Natural killer cell (primary cell): Measurements from ENCODE around the gene GPX3. TPM values are rescaled to one million over a fixed set of nuclear protein-coding genes. Genes with fewer than 3 reads are reported as not detected.

Experiments used
- ATAC-seq, 3 donors: fragments of 150-1000 bp in 2 of 3; fragments of 200-7000 bp in 1 of 3; cut with Tn5 transposase; 1 replicate in 1 of 3; 2 replicates in 2 of 3; pipeline ENCODE4 v1.10.0; 2021; ENCODE audit warnings: mild to moderate bottlenecking in 2 of 3, moderate library complexity in 2 of 3
- DNase-seq, 2 donors: peaks; one replicate each; pipeline versions ENCODE4 v3.0.0 to v3.0.0-alpha.2; 2013 to 2021; ENCODE audit warnings: mixed read lengths in 1 of 2
- H3K27ac ChIP-seq: one replicate; pipeline ENCODE4 v1.5.1; 2013; ENCODE audit warnings: mild to moderate bottlenecking, low read length
- H3K27me3 ChIP-seq: one replicate; pipeline ENCODE4 v1.6.1; 2013; ENCODE audit warnings: low read length; ENCODE audit not compliant: control insufficient read depth, insufficient read depth
- H3K36me3 ChIP-seq: one replicate; pipeline ENCODE4 v1.6.1; 2013; ENCODE audit warnings: low read length; ENCODE audit not compliant: control insufficient read depth, insufficient read depth
- H3K4me1 ChIP-seq: one replicate; pipeline ENCODE4 v1.6.1; 2013; ENCODE audit warnings: low read length; ENCODE audit not compliant: control insufficient read depth, insufficient read depth
- H3K4me3 ChIP-seq: one replicate; pipeline ENCODE4 v1.5.1; 2013; ENCODE audit warnings: low read length
- H3K9me3 ChIP-seq: one replicate; pipeline ENCODE4 v1.6.1; 2013; ENCODE audit warnings: low read length; ENCODE audit not compliant: control insufficient read depth, insufficient read depth
- H3K27ac Mint-ChIP-seq, 2 donors: one replicate each; pipeline ENCODE4 v1.8.0; 2022; ENCODE audit warnings: mild to moderate bottlenecking in 2 of 2, mixed read lengths in 2 of 2, moderate library complexity in 1 of 2
- H3K27me3 Mint-ChIP-seq, 2 donors: one replicate each; pipeline ENCODE4 v1.8.0; 2022; ENCODE audit warnings: low read depth in 2 of 2, mixed read lengths in 2 of 2
- H3K36me3 Mint-ChIP-seq: one replicate; pipeline ENCODE4 v1.8.0; 2022; ENCODE audit warnings: mixed read lengths
- H3K4me1 Mint-ChIP-seq, 2 donors: one replicate each; pipeline ENCODE4 v1.8.0; 2022; ENCODE audit warnings: mixed read lengths in 2 of 2
- H3K4me3 Mint-ChIP-seq: one replicate; pipeline ENCODE4 v1.8.0; 2022; ENCODE audit warnings: mild to moderate bottlenecking, moderate library complexity, mixed read lengths
- H3K9me3 Mint-ChIP-seq, 2 donors: one replicate each; pipeline ENCODE4 v1.8.0; 2022; ENCODE audit warnings: mixed read lengths in 2 of 2
- WGBS: methylation state at CpG from one replicate; pipeline ENCODE4 v1.1.7; 2013; ENCODE audit warnings: missing lambda C conversion rate; ENCODE audit not compliant: insufficient coverage; 5-methylcytosine and 5-hydroxymethylcytosine counted together
- intact Hi-C: fragments of 100-400 bp; cut with micrococcal nuclease; formaldehyde crosslinking; loops from one replicate; pipeline ENCODE4 v1.14.2; 2022
- total RNA-seq, 4 donors: library from RNA; stranded (reverse); fragments of 120-200 nt in 1 of 4; gene quantifications; one replicate each; pipeline versions ENCODE4 v1.2.3 to v1.2.4, GENCODE V29; 2013 to 2022
- TF ChIP-seq, protein P1 (sequence below): fragments of 200-600 bp; IDR thresholded peaks from one replicate; pipeline ENCODE4 v1.8.0; 2022; ENCODE audit warnings: antibody characterized with exemption

GPX3 gene
- total RNA-seq, 3 donors from 2014 or later (not counting 1 experiment from before 2014, with no cell fraction given): 1.1 TPM; not detected in 2

DNA sequence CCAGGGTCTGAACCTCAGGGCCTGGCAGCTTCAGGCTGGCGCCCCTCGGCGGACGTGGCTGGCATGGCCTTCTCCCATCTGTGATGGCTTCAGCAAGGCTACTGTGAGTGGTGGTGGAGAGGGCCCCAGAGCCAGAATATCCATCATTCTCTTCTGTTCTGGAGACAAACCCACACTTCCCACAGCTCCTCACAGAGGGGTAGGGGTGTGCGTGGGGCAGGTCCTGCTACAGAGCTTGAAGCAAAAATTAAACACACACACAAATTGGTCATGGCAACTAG, 9.6 kb downstream of the GPX3 start:
- DNase-seq (no peak), ATAC-seq (no peak)
- Histone ChIP-seq H3K9me3 (no peaks in the 10 kb centered on the region), H3K4me1 (no peaks in the 10 kb centered on the region), H3K36me3 (peaks cover 72% of the 10 kb centered on the region), H3K27me3 (no peaks in the 10 kb centered on the region), H3K27ac (no peak overlapping the region), H3K4me3 (no peak overlapping the region)
- H3K4me1 Mint-ChIP-seq: no peaks in the 10 kb centered on the region
- H3K9me3 Mint-ChIP-seq: no peaks in the 10 kb centered on the region
- no peak overlapping the region for H3K4me3 Mint-ChIP-seq
- H3K27ac Mint-ChIP-seq: peak overlapping the region in 1 of 2 donors; percentile 33
- no peaks in the 10 kb centered on the region for H3K27me3 Mint-ChIP-seq
- intact Hi-C loops: no loop called here
- H3K36me3 Mint-ChIP-seq: no peaks in the 10 kb centered on the region
- TF ChIP-seq, protein P1, sequence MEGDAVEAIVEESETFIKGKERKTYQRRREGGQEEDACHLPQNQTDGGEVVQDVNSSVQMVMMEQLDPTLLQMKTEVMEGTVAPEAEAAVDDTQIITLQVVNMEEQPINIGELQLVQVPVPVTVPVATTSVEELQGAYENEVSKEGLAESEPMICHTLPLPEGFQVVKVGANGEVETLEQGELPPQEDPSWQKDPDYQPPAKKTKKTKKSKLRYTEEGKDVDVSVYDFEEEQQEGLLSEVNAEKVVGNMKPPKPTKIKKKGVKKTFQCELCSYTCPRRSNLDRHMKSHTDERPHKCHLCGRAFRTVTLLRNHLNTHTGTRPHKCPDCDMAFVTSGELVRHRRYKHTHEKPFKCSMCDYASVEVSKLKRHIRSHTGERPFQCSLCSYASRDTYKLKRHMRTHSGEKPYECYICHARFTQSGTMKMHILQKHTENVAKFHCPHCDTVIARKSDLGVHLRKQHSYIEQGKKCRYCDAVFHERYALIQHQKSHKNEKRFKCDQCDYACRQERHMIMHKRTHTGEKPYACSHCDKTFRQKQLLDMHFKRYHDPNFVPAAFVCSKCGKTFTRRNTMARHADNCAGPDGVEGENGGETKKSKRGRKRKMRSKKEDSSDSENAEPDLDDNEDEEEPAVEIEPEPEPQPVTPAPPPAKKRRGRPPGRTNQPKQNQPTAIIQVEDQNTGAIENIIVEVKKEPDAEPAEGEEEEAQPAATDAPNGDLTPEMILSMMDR: no peak
- WGBS: 87% methylated on average over 5 of the region's 5 CpGs

DNA sequence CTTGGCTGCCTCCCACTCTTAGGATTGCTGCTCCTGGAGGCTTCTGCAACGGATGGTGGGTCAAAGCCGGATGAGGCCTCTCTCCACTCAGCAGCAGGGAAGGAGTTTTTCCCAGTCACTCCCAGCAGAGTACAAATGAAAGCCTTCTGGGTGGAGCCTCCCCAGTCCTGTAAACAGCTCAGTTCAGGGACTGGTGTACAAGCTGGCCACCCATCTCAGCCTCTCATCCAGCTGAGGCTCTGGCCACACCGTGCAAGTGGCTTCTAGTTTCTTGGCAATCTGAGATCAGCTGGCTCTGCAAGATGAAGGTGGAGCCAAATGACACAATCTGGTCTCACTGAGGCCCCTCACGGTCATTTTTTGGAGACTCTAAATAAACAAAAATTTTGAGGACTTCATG, 10.0 kb downstream of the GPX3 start:
- Histone ChIP-seq H3K27ac (no peak overlapping the region), H3K4me1 (no peaks in the 10 kb centered on the region), H3K9me3 (no peaks in the 10 kb centered on the region), H3K4me3 (no peak overlapping the region), H3K27me3 (no peaks in the 10 kb centered on the region), H3K36me3 (peaks cover 76% of the 10 kb centered on the region)
- 95% methylated on average over 4 of the region's 4 CpGs for WGBS
- Mint-ChIP-seq H3K9me3 (no peaks in the 10 kb centered on the region), H3K4me1 (no peaks in the 10 kb centered on the region), H3K36me3 (no peaks in the 10 kb centered on the region), H3K27ac (no peak overlapping the region), H3K4me3 (no peak overlapping the region), H3K27me3 (no peaks in the 10 kb centered on the region)
- intact Hi-C loops: no loop called here
- DNase-seq: no peak
- TF ChIP-seq, protein P1: no peak
- ATAC-seq: no peak

DNA sequence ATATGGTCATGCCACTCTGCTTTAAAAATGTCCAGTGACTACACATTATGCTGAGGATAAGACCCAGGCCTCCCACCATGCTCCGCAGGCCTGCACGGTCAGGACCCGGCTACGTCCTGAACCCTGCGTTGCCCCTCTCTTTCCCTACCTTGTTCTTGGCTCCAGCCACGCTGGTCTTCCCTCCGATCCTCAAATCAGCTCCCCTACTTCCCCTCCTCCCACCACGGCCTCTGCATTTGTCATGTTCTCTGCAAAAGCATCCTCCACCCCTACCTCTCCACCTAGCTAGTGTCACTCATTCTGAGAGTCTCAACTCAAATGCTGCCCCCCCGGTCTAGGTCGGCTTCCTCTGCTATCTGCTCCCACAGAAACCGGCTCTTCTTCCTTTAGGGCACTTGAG, 11.2 kb downstream of the GPX3 start:
- no peak for ATAC-seq
- intact Hi-C loops: no loop called here

More for the DNA sequence above, 11.2 kb downstream of the GPX3 start:
- H3K36me3 Mint-ChIP-seq: no peaks in the 10 kb centered on the region
- H3K4me3 Mint-ChIP-seq: no peak overlapping the region
- Histone ChIP-seq H3K4me1 (no peaks in the 10 kb centered on the region), H3K27me3 (no peaks in the 10 kb centered on the region), H3K9me3 (no peaks in the 10 kb centered on the region), H3K27ac (no peak overlapping the region), H3K4me3 (no peak overlapping the region), H3K36me3 (peaks cover 88% of the 10 kb centered on the region)
- no peaks in the 10 kb centered on the region for H3K27me3 Mint-ChIP-seq
- WGBS: 97% methylated on average over 10 of the region's 11 CpGs
- H3K4me1 Mint-ChIP-seq: no peaks in the 10 kb centered on the region
- DNase-seq: no peak
- TF ChIP-seq, protein P1: no peak
- H3K9me3 Mint-ChIP-seq: no peaks in the 10 kb centered on the region
- no peak overlapping the region for H3K27ac Mint-ChIP-seq
